Stimulated activated CD8-positive, alpha-beta memory T cell treated with anti-CD3 and anti-CD28 coated beads, Interleukin-2, amount 100 ng/mL, for 48 hours (primary cell): ENCODE measurements around the gene SLC35G6.
"Not testable (repeated sequence)": the region's sequence is repeated elsewhere in the genome, so short reads cannot be mapped to it uniquely, and the experiment has no call there.

Source experiments
- DNase-seq, 2 donors: peaks; one replicate each; pipeline ENCODE4 v3.0.0-alpha.2; 2020; ENCODE audit warnings: low read depth in 2 of 2

SLC35G6 gene

DNA sequence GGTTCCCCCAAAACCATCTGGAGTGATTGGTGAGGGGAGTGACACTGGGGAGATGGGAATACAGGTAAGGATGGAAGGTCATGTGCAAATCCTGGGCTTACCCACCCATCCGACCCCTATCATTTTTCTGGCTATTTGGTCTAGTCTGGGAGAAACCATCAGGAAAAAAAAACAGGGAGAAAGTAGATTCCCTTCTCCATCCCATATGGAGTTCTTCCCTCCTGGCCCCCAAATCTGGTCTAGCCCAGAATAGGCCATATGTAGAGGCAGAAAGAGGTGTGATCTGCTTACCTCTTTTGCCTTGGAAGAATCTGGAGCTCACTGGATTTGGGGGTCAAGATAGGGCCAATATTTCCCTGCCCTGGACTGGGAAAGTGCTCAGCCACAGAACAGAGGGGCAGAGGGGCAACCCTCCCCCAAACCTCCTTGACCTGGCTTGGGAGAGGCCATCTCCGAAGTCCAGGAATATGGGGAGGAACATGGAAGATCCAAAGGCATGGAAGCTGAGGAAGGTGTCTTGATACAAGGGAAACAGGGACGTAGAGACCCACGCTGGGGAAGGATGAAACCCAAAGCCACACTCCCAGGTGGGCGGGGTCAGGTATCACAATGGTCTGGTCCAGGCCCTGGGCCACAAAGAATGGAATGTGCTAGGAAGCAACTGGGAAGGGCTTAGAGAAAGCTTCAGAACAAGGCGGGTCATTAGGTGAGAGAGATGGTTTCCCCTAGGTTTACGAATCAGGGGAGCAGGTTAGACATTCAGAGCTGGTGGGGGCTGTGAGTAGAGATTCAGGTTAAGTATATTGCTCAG lies 20.2 kb upstream of the SLC35G6 start:
- DNase-seq = no peak

DNA sequence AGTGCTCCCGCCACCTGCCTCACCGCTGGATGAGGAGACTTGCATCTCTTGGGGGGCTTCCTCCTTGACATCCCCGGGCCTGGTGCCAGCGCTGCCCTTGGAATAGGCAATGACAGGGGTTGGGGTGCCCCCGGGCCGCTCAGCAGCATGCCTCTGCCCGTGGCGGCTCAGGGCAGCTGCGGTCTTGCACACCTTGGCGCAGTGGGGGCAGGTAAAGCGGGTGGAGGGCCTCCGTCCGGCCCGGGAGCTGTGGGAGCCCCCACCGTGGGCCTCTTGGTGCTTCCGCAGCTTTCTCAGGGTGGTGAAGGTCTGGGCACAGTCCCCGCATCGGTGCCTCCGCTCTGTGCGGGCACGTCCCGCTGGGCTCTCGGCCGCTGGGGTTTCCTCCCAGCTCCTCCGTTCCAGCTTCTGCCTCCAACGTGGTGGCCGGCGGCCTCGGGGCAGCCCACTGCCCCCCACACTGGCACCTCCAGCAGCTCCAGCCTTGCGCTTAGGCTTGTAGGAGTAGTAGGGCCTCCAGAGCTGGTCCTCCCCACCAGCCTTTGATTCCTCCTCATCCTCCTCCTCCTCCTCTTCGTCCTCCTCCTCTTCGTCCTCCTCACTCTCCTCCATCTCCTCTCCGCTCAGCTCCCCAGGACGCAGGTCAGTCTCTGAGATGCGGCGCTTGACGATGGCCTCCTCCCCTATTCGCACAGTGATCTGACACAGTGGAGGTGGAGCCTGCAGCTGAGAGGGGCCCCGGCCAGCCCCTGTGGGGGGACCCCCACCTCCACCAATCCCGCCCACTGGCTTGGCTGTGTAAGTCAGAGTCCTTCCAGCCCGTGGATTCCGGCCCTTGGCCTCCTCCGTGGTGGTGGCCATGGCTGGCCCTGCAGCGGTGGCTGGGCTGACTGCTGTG lies 18.5 kb upstream of the SLC35G6 start:
- DNase-seq = no peak

DNA sequence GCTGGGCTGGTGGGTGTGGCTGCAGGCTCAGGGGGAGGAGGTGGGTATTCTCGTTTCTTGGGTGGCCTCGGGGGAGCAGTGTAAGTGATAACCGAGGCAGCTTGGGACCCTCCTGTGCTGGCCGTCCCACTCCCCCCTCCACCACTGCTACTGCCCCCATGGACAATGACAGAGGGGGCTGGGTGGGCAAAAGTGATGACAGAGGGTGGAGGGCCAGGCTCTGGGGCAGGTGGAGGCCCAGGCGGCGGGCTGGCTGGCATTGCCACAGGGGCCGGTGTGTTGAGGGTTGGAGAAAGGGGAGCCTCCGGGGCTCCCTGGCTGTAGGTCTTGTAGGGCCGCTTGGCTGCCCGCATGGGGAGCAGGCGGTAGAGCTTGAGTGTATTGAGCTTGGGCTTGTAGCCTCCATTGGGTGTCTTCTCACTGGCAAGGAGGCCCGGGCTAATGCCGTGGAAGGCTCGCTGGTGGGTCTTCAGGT lies 17.8 kb upstream of the SLC35G6 start:
- no peak for DNase-seq

DNA sequence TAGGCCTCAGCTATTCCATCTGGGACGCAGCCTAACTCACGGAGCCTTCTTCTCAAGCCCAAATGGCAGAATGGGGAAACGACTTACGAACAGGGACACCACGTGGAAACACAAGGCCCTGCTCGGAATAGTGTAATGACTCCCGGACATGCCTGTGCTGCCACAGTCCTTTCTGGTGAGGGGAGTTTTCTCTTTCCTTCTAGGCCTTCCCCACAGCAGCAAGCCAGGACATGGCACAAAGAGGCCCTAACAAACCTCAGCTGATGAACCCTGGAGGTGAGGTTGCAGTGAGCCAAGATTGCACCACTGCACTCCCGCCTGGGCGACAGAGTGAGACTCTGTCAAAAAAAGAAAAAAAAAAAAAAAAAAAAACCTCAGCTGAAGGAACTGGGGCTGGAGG lies 17.2 kb upstream of the SLC35G6 start:
- DNase-seq = no peak

- no peak for DNase-seq
Observed at GRCh38 chr17:7465597-7466275, 15.5 kb upstream of the SLC35G6 start.

DNA sequence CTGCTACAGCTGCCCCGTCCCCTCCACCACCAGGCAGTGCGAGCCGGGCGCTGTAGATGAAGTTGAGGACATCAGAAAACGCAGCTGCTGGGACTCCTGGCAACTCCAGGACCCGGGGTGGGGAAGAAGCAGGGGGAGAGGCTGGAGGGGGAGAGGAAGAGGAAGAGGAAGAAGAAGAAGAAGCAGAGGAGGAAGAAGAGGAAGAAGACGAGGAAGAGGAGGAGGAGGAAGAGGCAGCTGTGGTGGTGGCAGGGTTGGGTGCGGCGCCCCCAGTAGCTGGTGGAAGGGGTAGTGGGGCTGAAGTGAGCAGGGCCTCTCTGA lies 15.0 kb upstream of the SLC35G6 start:
- no peak for DNase-seq

- no peak for DNase-seq
Observed at GRCh38 chr17:7466639-7467341, 14.5 kb upstream of the SLC35G6 start.

DNA sequence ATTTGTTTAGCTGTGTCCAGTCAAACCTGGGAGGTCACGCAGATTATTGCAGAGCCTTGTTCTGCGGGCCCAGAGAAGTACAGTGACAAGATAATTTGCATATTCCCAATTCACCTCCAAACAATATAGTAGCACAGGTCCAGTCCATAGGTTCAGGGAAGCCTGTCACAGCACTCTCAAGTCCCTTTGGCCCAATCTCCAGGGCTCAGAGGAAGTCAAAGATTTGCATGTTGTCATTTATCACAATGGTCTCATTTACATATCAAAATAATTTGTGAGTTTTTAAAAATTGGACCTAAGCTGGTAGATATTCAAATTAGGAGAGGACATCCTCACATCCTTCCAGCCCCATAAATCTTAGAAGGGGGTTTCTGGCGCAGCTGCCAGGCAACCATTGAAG lies 13.7 kb upstream of the SLC35G6 start:
- DNase-seq = no peak

- DNase-seq = no peak
Observed at GRCh38 chr17:7468290-7468689, 13.0 kb upstream of the SLC35G6 start.

DNA sequence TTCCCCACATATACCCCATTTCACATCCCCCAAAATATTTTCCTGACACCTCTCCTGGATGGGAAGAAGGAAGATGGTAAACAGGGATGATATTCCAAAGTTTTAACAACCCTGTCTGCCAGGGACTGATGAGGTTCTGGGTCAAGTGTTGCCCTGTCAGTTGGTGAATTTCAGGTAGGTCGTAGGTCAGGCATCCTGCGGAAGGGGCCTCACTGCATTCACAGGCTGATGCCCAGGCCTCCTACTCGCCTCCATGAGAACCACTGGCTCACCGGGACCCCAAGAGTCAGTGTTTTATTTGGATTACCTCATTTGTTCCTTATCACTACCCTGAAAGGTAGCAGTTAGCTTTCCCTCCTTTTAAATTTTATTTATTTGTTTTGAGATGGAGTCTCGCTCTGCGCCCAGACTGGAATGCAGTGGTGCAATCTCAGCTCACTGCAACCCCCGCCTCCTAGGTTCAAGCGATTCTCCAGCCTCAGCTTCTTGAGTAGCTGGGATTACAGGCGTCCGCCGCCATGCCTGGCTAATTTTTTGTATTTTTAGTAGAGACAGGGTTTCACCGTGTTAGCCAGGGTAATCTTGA lies 12.3 kb upstream of the SLC35G6 start:
- DNase-seq = no peak

DNA sequence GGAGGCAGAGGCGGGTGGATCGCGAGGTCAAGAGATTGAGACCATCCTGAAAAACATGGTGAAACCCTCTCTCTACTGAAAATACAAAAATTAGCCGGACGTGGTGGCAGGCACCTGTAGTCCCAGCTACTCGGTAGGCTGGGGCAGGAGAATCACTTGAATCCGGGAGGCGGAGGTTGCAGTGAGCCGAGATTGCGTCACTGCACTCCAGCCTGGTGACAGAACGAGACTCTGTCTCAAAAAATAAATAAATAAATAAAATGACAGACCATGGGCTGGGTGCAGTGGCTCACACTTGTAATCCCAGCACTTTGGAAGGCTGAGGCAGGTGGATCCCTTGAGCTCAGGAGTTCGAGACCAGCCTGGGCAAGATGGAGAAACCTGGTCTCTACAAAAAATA lies 11.4 kb upstream of the SLC35G6 start:
- DNase-seq = not testable (repeated sequence)

GRCh38 chr17:7470457-7470973 lies 10.7 kb upstream of the SLC35G6 start:
- not testable (repeated sequence) for DNase-seq

- no peak for DNase-seq
Observed at GRCh38 chr17:7471729-7472128, 9.5 kb upstream of the SLC35G6 start.

GRCh38 chr17:7474767-7475166 lies 6.5 kb upstream of the SLC35G6 start:
- not testable (repeated sequence) for DNase-seq

- DNase-seq = no peak
Observed at GRCh38 chr17:7475764-7476422, 5.4 kb upstream of the SLC35G6 start.

GRCh38 chr17:7476494-7476893 lies 4.8 kb upstream of the SLC35G6 start:
- no peak for DNase-seq

DNA sequence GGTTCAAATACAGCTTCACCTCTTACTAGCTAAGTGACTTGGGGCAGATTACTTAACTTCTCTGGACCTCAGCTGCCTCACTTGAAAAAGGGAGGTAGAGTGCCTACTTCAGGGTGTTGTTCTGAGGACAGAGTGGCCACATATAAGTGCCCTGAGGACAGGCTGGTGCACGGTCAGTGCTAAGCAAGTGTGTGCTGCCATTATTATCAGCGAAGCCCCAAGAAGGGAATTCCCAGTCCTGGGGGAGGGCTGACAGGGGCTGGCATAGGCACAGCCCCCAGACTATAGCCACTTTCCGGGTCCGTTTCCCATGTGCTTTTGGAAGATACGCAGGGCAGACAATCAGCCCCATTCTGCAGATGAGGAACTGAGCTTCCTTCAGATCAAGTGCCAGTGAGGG lies 4.3 kb upstream of the SLC35G6 start:
- DNase-seq = no peak

DNA sequence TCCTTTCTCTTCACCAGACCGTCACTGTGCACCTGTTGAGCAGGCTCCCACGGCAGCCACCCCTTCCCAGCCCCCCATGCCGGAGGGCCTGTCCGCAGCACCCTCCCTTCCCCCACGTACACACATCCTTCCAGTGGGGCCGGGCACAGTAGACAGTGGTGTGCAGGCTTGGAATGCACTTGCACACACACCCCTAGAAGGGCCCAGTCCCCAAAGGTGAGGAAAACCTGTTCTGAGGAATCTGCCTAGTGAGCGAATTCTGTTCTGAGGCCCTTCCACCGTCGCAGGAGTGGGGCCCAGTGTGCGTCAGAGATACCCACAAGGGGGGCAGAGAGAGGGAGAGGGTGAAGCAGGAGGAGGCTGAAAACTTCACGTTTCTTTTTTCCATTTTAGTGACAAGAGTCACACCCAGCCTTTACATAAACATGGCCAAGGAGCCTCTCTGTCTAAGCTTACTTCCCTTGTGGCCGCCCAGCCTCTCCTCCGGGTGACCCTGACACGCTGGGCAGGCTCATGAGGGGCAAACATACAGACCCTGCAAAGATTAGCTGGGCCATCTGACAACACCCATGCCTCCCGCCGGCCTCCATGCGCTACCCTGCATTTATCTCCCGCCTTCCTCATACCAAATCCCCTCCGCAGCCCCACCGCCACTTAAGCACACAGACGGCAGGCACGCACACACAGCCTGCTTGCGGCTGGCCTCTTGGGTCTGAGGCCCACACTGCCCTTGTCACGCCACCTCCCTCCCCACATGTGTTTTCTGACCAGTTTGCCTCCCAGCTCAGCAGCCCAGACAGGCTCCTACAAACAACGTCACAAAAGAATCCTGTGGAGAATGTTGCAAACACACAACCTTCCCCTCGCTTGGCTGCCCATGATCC lies 3.6 kb upstream of the SLC35G6 start:
- DNase-seq = no peak
